ENCODE measurements around the gene PPP2R2C.

Gene PPP2R2C

DNA sequence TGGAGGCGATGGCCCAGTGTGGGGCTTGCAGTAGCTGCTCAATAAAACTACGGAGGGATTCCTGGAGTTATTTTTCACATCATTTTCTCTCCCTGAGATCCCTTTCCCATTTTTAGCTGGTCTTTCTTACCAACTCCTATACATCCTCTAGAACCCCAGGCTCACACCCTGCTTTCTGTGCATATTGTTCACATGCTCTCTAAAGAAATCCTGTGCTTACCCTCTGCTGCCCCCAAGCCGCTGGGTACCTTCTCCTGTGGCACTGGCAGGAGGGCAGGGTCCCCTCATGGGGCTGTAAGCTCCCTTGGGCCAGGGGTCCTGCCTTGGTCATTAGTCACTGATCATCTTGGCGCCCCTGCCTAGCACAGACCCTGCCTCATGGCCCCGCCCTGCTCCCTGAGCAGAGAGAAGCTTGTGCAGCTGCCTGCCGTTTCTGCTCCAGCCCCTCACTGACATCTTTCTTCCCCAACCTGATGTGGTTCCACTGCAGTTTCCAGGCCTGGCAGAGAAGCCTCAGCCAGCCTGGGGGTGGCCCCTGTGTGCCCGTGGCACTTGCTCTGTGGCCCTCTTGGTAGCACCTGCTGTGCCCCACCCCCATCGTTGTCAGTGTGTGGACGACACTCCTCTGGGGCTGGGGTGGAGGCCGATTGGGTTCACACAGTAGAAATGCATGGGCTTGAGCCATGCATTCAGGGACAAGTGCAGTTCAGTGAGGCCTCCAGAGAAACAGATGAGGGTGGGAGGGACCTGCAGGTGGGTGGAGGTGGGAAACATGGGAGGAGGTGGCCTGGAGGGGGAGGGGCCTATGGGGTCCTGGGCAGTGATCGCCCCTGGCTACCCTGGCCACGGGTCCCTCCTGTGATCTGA, 133.2 kb downstream of the PPP2R2C start:
- Mint-ChIP-seq H3K9me3 (peaks cover under 1% of the 10 kb centered on the region), H3K4me1 (ENCODE audit: low read depth) (peaks cover 16% of the 10 kb centered on the region), H3K36me3 (ENCODE audit: low read depth) (no peaks in the 10 kb centered on the region), H3K27me3 (ENCODE audit: low read depth) (peaks cover 35% of the 10 kb centered on the region), H3K4me3 (no peak overlapping the region), H3K27ac (peak overlapping the region; percentile 77)

DNA sequence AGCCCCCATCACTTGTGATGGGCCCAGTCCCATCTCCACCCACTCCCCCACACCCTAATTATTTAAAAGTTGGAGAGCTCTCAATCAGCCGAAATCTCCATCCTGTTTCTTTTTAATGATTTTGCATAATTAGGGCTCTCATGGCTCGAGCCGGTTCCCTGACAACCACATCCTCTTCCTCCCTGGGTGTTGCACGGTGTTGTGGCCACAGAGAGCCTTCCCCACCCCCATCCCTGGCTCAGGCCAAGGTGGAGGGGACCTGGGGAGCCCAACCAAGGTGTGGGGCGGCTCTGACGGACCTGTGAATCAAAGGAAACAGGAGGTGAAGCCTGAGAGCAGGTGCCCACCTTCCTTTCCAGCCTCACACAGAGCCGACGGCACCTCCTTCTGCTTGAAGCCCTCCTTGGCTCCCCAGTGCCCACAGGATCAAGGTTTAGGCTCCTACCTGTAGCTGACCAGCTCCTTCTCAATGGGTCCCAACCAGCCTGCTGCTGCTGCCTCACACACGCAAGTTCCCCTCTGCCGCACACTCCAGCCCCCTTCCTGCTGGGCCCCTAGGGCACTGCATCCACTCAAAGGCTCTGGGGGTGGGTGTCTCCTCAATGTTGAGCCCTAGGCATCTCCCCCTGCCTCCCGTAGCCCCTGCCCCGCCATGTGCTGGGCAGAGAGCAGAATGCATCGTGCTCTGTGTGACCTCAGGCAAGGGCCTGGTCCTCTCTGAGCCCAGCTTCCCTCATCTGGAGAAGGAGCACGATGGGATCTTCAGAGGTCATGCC, 134.1 kb downstream of the PPP2R2C start:
- Mint-ChIP-seq H3K4me1 (ENCODE audit: low read depth) (peaks cover 16% of the 10 kb centered on the region), H3K27me3 (ENCODE audit: low read depth) (peaks cover 35% of the 10 kb centered on the region), H3K36me3 (ENCODE audit: low read depth) (no peaks in the 10 kb centered on the region), H3K27ac (peak overlapping the region; percentile 15), H3K9me3 (peaks cover 4% of the 10 kb centered on the region), H3K4me3 (peak overlapping the region; percentile 44)

DNA sequence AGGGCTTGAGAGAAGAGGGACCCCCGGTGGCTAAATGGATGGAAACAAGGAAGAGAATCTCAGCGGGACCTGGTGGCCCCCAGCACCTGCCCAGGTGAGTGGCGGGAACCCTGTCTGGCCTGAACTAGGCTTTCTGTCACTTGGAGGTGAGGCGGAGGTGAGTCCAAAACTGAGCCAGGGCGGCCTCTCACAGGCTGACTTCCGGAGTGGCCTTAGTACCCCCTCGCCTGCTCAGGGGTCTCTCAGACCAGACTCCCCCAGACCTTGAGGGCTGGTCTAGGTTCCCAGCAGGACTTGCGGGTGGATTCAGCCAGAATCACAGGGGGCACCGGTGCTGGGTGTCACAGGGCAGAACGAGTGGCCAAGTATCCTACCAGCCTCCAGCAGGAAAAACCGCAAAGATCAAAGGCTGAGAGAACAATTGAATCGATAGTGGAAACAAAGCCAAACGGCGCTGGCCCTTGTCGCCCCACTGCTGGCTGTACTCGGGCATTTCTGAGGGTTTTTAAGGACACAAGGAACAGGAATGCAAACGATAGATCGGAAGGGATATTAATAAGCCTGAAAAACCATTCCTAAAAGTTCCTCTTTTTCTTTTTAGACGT, 135.0 kb downstream of the PPP2R2C start:
- Mint-ChIP-seq H3K9me3 (peaks cover 4% of the 10 kb centered on the region), H3K27me3 (ENCODE audit: low read depth) (peaks cover 31% of the 10 kb centered on the region), H3K27ac (no peak overlapping the region), H3K4me3 (peak overlapping the region; percentile 38), H3K4me1 (ENCODE audit: low read depth) (peaks cover 16% of the 10 kb centered on the region), H3K36me3 (ENCODE audit: low read depth) (no peaks in the 10 kb centered on the region)

DNA sequence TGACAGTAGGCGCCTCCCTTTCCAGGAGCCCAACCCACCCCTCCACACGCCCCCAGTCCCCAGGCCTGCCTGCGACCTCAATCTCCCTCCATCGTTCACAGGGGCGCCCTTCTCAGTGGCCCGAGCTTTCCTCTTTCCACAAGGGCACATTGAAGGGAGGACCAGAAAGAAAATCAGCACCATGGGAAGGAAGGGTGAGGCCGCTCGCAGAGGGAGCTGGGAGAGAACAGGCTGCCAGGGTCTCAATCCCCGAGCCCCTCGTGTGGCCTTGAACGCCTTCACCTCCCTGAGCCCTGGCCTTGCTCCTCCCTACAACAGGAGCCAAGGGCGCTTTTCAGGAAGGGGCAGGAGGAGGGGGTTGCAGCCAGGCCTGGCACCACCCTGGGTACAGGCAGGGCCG, 136.2 kb downstream of the PPP2R2C start:
- peaks cover 26% of the 10 kb centered on the region for H3K27me3 Mint-ChIP-seq (ENCODE audit: low read depth)
- no peak overlapping the region for H3K27ac Mint-ChIP-seq
- H3K4me1 Mint-ChIP-seq (ENCODE audit: low read depth), result peaks cover 16% of the 10 kb centered on the region

DNA sequence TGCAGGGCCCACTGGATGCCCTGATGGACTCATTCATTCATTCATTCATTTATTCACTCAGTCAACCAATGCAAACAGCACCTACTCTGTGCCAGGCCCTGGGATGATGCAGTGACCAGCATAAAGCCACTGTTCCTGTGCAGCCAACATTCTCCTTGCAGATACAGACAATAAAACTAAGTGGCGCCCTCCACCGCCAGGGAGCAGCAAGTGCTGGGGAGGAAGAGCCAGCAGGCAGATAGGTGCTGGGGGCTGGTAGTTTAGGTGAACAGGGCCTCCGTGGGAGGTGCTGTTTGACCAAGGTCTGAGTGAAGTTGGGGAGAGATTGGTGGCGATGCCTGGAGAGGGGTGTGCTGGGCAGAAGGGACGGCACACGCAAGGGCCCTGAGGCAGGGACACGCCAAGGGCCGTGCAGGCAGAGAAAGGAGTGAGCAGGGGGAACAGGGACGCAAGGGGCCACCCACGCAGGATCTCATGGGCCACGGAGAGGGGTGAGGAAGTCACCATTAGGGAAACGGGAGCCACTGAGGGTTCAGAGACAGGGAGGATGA, 137.3 kb downstream of the PPP2R2C start:
- no peak overlapping the region for H3K4me3 Mint-ChIP-seq
- peaks cover 4% of the 10 kb centered on the region for H3K9me3 Mint-ChIP-seq
- no peak overlapping the region for H3K27ac Mint-ChIP-seq
- peaks cover 16% of the 10 kb centered on the region for H3K4me1 Mint-ChIP-seq (ENCODE audit: low read depth)
- H3K36me3 Mint-ChIP-seq (ENCODE audit: low read depth), result no peaks in the 10 kb centered on the region
- peaks cover 26% of the 10 kb centered on the region for H3K27me3 Mint-ChIP-seq (ENCODE audit: low read depth)

More for the DNA sequence above, 136.2 kb downstream of the PPP2R2C start:
- no peaks in the 10 kb centered on the region for H3K36me3 Mint-ChIP-seq (ENCODE audit: low read depth)
- H3K4me3 Mint-ChIP-seq, result no peak overlapping the region
- H3K9me3 Mint-ChIP-seq, result peaks cover 4% of the 10 kb centered on the region

DNA sequence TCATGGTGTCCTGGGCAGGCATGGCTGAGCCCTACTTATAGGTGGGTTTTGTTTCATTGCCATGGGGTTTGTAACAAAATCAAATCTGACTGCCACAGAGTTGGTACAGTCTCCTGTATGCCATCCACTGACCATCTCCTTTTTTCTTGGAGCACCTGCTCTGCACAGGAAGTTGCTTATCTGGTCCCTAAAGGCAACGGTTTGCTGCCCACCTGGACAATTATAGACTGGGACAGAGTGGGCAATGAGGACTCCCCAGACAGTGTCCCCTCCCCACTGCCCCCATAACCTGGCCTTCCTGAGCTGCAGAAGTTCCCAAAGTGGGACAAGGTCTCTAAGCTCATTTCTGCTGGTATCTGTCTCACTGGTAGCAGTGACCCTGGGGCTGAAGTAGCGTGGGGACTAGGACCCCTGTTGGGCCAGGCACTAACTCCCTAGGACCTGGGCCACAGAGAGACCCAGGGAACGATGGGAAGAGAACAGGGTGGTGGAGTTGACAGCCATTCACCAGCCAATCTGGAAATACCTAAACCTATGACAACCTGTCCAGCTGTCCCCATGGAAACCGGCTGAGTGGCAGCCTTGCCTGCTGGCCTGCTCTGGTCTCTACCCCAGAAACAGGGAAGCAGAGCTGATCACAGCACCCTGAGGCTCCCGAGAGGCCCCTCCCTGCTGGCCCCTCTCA, 138.1 kb downstream of the PPP2R2C start:
- no peak overlapping the region for H3K27ac Mint-ChIP-seq
- H3K4me1 Mint-ChIP-seq (ENCODE audit: low read depth), result peaks cover 15% of the 10 kb centered on the region
- H3K9me3 Mint-ChIP-seq, result peaks cover 4% of the 10 kb centered on the region
- H3K36me3 Mint-ChIP-seq (ENCODE audit: low read depth), result no peaks in the 10 kb centered on the region
- H3K27me3 Mint-ChIP-seq (ENCODE audit: low read depth), result peaks cover 26% of the 10 kb centered on the region
- no peak overlapping the region for H3K4me3 Mint-ChIP-seq

DNA sequence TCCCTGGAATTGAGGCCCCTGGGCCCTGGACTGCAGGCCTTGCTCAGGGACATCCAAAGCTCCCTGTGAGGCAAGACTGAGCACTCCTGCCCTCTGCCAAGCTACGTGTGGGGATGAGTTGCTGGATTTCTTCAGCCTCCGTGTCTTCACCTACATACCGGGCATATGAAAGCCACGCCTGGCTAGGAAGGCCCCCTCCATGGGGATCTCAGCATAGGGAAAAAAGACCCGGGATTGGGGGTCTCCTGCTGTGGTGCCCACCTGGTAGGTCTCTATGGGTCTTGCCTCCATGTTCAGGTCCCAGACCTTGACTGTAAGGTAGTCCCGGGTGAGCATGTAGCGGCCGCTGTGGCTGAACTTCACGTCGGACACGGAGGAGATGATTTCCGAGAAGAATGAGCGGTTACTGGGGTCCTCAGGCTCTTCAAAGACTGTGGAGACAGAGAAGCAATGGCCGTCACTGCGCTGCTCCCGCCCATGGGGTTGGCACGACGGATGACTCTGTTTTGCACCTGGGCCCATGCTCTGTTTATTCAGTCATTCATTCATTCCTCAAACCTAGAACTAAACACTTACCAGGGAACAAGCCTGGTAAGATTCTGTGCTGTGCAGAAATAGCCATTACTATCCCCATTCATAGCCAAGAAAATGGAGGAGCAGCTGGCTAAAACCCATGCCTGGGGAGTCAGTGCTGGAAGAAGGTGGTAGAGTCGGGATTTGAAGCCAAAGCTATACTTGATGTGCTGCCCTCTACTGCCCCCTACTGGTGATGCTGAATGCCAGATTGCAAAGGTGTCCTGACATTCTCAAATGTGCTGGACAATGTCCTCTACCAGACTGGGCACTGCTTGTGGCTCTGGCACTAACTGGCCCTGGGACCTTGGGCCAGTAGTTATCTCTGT, 138.9 kb downstream of the PPP2R2C start:
- Mint-ChIP-seq H3K36me3 (ENCODE audit: low read depth) (no peaks in the 10 kb centered on the region), H3K4me1 (ENCODE audit: low read depth) (peaks cover 10% of the 10 kb centered on the region), H3K27me3 (ENCODE audit: low read depth) (peaks cover 23% of the 10 kb centered on the region), H3K4me3 (no peak overlapping the region), H3K9me3 (peaks cover 4% of the 10 kb centered on the region), H3K27ac (no peak overlapping the region)

DNA sequence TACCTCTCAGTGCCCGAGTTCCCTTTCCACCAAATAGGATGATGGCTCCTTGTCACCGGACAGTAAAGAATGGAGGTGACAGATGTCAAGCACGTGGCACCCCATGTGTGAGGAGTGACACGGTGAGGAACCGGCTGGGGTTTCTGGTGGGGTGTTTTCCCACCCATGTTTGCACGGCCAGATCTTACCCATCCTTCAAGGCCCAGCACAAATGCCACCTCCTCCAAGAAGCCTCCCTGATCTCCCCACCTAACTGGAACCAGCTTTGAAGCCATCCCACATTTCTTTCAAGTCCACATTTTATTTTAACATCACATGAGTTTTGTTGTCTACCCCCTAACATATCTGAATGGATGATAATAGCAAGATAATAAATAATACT, 139.8 kb downstream of the PPP2R2C start:
- Mint-ChIP-seq H3K4me3 (no peak overlapping the region), H3K27me3 (ENCODE audit: low read depth) (peaks cover 23% of the 10 kb centered on the region), H3K4me1 (ENCODE audit: low read depth) (peaks cover 1% of the 10 kb centered on the region), H3K9me3 (peaks cover 4% of the 10 kb centered on the region), H3K27ac (no peak overlapping the region), H3K36me3 (ENCODE audit: low read depth) (no peaks in the 10 kb centered on the region)

DNA sequence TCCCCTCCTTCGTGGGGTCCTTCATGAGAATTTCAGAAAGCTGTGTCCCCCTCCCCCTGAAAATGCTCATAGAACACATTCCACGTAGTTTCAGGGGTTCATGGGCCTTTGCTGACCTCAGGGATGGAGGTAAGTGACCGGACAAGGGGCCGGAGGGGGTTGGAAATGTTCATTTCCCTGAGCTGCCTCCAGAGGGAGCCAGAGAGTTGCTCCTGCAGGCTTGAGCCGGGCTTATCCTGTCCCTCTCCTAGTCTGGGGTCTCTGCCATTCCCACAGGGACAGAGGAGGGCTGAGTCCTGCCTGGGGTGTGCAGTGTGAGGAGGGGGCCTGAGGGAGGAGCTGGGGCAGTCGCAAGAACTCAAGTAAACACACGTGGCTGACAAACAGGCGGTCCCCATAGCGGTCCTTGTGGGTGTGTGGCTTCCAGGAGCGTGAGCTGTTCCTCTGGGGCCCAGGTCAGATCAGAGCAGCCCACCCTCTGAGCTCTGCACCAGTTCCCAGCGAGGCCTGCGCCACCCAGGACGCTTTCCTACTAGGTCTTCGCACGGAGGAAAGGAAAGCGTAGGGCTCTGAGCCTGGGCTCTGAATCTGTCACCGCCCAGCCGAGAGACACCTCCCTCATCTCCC, 140.3 kb downstream of the PPP2R2C start:
- H3K27ac Mint-ChIP-seq, result no peak overlapping the region
- peaks cover 19% of the 10 kb centered on the region for H3K27me3 Mint-ChIP-seq (ENCODE audit: low read depth)
- H3K4me1 Mint-ChIP-seq (ENCODE audit: low read depth), result no peaks in the 10 kb centered on the region
- no peaks in the 10 kb centered on the region for H3K36me3 Mint-ChIP-seq (ENCODE audit: low read depth)
- H3K4me3 Mint-ChIP-seq, result no peak overlapping the region
- H3K9me3 Mint-ChIP-seq, result peaks cover 4% of the 10 kb centered on the region

DNA sequence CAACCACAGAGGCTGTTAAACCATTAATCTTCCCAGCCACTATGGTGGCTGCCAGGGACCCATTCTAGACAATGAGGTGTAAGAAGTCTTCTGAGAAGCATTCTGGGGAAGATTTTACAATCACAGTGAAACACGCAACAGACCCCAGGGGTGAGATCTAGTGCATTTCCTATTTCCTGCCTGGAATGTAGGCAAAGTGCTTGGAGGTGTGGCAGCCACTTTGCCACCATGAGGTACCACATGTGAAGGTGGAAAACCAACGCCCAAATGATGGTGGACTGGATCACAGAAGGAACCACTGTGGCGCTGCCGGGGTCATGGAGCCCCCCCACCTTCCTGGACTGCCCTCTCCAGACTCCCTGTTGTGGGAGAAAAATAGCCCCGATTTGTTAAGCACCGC, 140.9 kb downstream of the PPP2R2C start:
- Mint-ChIP-seq H3K27ac (no peak overlapping the region), H3K27me3 (ENCODE audit: low read depth) (peaks cover 16% of the 10 kb centered on the region), H3K4me1 (ENCODE audit: low read depth) (peaks cover 2% of the 10 kb centered on the region), H3K36me3 (ENCODE audit: low read depth) (no peaks in the 10 kb centered on the region), H3K4me3 (no peak overlapping the region), H3K9me3 (peaks cover 4% of the 10 kb centered on the region)

DNA sequence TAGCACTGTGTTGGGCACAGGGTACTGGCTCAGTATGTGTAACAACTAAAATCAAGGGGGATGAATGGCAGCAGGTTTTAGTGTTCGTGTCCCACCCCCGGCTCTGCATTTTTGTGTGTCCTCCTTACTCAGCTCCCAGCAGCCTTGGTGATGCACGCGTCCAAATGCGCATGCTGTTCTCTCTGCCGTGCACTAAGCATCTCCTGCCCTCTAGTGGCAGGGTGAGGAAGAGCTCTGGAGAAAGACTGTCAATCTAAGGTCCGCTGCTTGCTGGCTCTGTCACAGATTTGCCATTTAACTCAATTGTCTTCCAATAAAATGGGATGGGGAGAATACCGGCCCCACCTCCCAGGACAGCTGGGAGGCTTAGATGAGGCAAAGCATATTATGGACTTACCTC, 141.4 kb downstream of the PPP2R2C start:
- Mint-ChIP-seq H3K27ac (no peak overlapping the region), H3K36me3 (ENCODE audit: low read depth) (no peaks in the 10 kb centered on the region), H3K4me1 (ENCODE audit: low read depth) (peaks cover 2% of the 10 kb centered on the region), H3K9me3 (peaks cover 4% of the 10 kb centered on the region), H3K4me3 (no peak overlapping the region), H3K27me3 (ENCODE audit: low read depth) (peaks cover 16% of the 10 kb centered on the region)

DNA sequence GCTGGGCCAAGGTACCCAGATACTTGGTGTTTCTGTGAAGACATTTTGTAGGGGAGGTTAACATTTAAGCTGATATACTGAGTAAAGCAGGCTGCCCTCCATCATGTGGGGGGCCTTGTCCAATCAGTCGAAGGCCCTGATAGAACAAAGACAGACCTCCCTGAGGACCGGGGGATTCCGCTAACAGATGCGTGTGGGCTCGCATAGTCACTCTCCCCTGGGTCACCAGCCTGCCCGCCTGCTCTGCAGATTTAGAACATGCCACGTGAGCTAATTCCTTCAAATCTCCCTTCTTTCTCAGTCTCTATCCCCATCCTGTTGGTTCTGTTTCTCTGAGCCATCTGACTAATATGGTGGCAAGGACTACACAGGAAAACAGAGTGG, 142.0 kb downstream of the PPP2R2C start:
- Mint-ChIP-seq H3K4me1 (ENCODE audit: low read depth) (peaks cover 2% of the 10 kb centered on the region), H3K4me3 (no peak overlapping the region), H3K27ac (no peak overlapping the region), H3K36me3 (ENCODE audit: low read depth) (no peaks in the 10 kb centered on the region), H3K27me3 (ENCODE audit: low read depth) (peaks cover 16% of the 10 kb centered on the region), H3K9me3 (peaks cover 4% of the 10 kb centered on the region)

Data from T-helper 1 cell treated with Interleukin-12 subunit alpha and Interleukin-12 subunit beta and Interleukin-4 antibody, amounts not matched to agents 30 μg/mL and 1 μg/mL, for 36 hours (primary cell).